Lower leg skin (tissue), 3 donors: Measurements from ENCODE around the gene MITF.

Experiments used
- CTCF ChIP-seq, 3 donors: fragments of 450-650 bp; IDR thresholded peaks; one replicate each; pipeline ENCODE4 v1.5.1; 2016; ENCODE audit warnings: antibody characterized with exemption in 3 of 3, mild to moderate bottlenecking in 3 of 3, moderate library complexity in 2 of 3
- POLR2A ChIP-seq, 2 donors: fragments of 450-650 bp; IDR thresholded peaks; one replicate each; pipeline ENCODE4 v1.6.1; 2016 to 2017; ENCODE audit warnings: antibody characterized with exemption in 2 of 2, mild to moderate bottlenecking in 1 of 2, moderate library complexity in 1 of 2

GRCh38 chr3:69743975-69744906 is 5.0 kb downstream of the MITF start:
- no peak for TF ChIP-seq CTCF (IDR thresholded peaks at IDR 0.05)
- no peak for TF ChIP-seq POLR2A (IDR thresholded peaks at IDR 0.05)
